A673 (cell line): ENCODE data around the gene GRPR.

ENCODE experiments used
- CTCF ChIP-seq: fragments of 300-800, 200-600 bp; sonication (generic); conservative IDR thresholded peaks from 2 replicates; pipeline ENCODE4 v1.5.1; 2017; ENCODE audit warnings: low read depth, mild to moderate bottlenecking, antibody characterized with exemption, low read length, moderate library complexity, mixed read lengths
- EZH2 ChIP-seq: fragments of 200-600 bp; sonication (generic); IDR thresholded peaks from 2 replicates; pipeline ENCODE4 v1.6.1; 2017; ENCODE audit warnings: borderline replicate concordance, low read depth, mild to moderate bottlenecking, mixed read lengths, antibody characterized with exemption, low read length; ENCODE audit not compliant: poor library complexity, severe bottlenecking

GRCh38 chrX:16196829-16197228 is 73.5 kb downstream of the GRPR start:
- no peak for TF ChIP-seq CTCF
- TF ChIP-seq EZH2, result no peak
